Measurements from ENCODE around the gene PCDHGB6.
A peak's percentile ranks its signal among the peaks of the same experiment; 100 is the strongest.
"Not testable (repeated sequence)": the region's sequence is repeated elsewhere in the genome, so short reads cannot be mapped to it uniquely, and the experiment has no call there.

Gene PCDHGB6

DNA sequence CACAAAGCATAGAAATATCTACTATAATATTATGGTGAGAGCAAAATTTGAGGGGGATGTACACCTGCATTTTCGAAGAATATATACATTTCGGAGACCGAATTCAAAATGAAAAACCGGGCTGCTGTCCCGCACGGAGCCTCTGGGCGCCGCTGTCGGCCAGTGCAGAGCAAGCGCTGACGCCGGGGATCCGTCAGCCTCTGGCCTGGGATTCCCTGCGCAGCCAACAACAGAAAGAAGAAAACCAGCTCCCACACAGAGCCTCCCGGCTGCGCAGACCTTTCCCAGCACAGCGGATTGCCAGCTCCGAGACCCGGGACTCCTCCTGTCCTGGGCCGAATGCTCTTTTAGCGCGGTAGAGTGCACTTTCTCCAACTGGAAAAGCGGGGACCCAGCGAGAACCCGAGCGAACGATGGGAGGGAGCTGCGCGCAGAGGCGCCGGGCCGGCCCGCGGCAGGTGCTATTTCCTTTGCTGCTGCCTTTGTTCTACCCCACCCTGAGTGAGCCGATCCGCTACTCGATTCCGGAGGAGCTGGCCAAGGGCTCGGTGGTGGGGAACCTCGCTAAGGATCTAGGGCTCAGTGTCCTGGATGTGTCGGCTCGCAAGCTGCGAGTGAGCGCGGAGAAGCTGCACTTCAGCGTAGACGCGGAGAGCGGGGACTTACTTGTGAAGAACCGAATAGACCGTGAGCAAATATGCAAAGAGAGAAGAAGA lies at the start of gene PCDHGB6:
Gene PCDHGB6, plus strand, starts transcription at position 232 of the 716 bp plus-strand sequence. Its CDS starts 182 bp downstream, at position 414.
- Mint-ChIP-seq H3K9me3 (ENCODE audit: low read depth) (peaks cover 16% of the 10 kb centered on the region), H3K27me3 (peaks cover 55% of the 10 kb centered on the region), H3K4me3 (peak within 1 kb of the TSS; percentile 75), H3K36me3 (peaks cover 15% of the 10 kb centered on the region)
- H3K4me1 Mint-ChIP-seq (ENCODE audit: low read depth); H3K27ac Mint-ChIP-seq: not testable (repeated sequence)

DNA sequence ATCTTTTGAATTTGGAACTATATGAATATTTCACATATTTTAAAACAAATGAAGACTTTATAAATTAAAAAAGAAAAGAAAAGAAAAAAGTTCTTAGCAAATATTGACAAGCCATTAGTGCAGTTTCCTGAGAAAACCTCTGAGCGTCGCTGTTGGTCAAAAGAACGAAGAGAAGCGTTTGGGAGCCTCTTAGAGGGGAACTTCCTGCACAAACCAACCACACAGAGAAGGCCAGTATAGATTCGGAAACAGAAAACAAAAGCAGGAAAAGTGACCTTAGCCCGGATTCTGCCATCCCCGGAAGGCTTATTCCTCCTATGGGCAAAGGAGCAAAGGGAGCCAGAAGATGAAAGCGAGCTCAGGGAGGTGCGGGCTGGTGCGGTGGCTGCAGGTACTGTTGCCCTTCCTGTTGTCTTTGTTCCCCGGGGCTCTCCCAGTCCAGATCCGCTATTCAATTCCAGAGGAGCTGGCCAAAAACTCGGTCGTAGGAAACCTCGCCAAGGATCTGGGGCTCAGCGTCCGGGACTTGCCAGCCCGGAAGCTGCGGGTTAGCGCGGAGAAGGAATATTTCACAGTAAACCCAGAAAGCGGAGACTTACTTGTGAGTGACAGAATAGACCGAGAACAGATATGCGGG lies 47.9 kb upstream of the PCDHGB6 start, which contains the start of gene PCDHGB2:
Gene PCDHGB2, plus strand, starts transcription at position 205 of the 637 bp plus-strand sequence. Its CDS starts 142 bp downstream, at position 347.
- Mint-ChIP-seq H3K4me3 (peak within 1 kb of the TSS; percentile 91), H3K27ac (no peak within 1 kb of the TSS), H3K36me3 (peaks cover 27% of the 10 kb centered on the region), H3K27me3 (peaks cover 61% of the 10 kb centered on the region), H3K4me1 (ENCODE audit: low read depth) (peaks cover 3% of the 10 kb centered on the region), H3K9me3 (ENCODE audit: low read depth) (peaks cover 14% of the 10 kb centered on the region)

DNA sequence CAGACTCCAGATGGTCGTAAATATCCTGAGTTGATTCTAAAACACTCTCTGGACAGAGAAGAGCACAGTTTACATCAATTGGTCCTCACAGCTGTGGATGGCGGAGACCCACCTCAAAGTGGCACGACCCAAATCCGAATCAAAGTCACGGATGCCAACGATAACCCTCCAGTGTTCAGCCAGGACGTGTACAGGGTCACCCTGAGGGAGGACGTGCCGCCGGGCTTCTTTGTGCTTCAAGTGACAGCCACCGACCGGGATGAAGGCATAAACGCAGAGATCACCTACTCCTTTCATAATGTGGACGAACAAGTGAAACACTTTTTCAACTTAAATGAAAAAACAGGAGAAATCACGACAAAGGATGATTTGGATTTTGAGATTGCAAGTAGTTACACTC lies 47.1 kb upstream of the PCDHGB6 start:
- Mint-ChIP-seq H3K36me3 (peaks cover 31% of the 10 kb centered on the region), H3K27ac (no peak overlapping the region), H3K4me3 (peak overlapping the region; percentile 4), H3K4me1 (ENCODE audit: low read depth) (peaks cover 3% of the 10 kb centered on the region), H3K27me3 (peaks cover 69% of the 10 kb centered on the region), H3K9me3 (ENCODE audit: low read depth) (peaks cover 19% of the 10 kb centered on the region)

DNA sequence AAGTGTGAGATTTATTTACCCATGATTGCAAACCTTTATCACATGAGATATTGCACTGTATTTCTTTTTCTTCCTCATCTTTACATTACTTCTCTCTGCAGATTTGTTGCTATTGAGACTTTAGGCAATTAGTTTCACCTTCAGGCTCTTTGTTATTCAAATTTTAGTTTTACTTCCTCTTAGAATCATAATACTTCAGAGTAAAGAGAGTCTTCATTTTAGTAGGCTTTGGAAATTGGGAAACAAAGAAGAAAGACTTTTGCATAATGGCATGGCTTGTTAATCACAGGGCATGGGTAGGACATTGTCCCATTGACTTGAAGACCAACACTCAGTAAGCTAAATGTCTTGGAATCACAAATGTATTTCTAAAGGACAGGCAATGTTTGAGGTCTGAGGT lies 45.1 kb upstream of the PCDHGB6 start:
- H3K4me1 Mint-ChIP-seq (ENCODE audit: low read depth): peaks cover 3% of the 10 kb centered on the region
- no peak overlapping the region for H3K4me3 Mint-ChIP-seq
- no peak overlapping the region for H3K27ac Mint-ChIP-seq
- H3K9me3 Mint-ChIP-seq (ENCODE audit: low read depth): peaks cover 14% of the 10 kb centered on the region
- peaks cover 67% of the 10 kb centered on the region for H3K27me3 Mint-ChIP-seq
- peaks cover 34% of the 10 kb centered on the region for H3K36me3 Mint-ChIP-seq

DNA sequence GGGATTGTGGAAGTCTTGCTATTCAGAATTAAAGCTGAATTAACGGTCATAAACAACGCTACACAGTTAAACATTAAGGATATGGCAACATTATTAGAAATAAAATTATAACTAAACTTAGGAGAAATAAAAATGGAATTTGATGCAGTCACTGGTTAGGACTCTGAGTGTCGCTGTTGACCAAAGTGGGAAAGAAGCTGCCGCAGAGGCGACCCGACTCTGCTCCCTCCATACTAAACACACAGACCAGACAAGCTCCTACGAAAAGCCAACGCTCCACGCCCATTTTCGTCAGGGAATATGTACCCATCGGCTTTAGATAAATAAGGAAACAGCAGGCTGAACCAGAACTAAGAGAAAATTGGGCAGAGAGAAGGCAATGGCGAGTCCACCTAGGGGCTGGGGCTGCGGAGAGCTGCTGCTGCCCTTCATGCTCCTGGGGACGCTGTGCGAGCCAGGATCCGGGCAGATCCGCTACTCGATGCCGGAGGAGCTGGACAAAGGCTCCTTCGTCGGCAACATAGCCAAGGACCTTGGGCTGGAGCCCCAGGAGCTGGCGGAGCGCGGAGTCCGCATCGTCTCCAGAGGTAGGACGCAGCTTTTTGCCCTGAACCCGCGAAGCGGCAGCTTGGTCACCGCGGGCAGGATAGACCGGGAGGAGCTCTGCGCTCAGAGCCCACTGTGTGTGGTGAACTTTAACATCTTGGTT lies 43.7 kb upstream of the PCDHGB6 start, which contains the start of gene PCDHGA5:
Gene PCDHGA5, plus strand, starts transcription at position 211 of the 709 bp plus-strand sequence. Its CDS starts 169 bp downstream, at position 380.
- Mint-ChIP-seq H3K9me3 (ENCODE audit: low read depth) (peaks cover 10% of the 10 kb centered on the region), H3K4me3 (no peak within 1 kb of the TSS), H3K4me1 (ENCODE audit: low read depth) (peaks cover 3% of the 10 kb centered on the region), H3K27me3 (peaks cover 68% of the 10 kb centered on the region), H3K27ac (peak within 1 kb of the TSS; percentile 22), H3K36me3 (peaks cover 29% of the 10 kb centered on the region)

DNA sequence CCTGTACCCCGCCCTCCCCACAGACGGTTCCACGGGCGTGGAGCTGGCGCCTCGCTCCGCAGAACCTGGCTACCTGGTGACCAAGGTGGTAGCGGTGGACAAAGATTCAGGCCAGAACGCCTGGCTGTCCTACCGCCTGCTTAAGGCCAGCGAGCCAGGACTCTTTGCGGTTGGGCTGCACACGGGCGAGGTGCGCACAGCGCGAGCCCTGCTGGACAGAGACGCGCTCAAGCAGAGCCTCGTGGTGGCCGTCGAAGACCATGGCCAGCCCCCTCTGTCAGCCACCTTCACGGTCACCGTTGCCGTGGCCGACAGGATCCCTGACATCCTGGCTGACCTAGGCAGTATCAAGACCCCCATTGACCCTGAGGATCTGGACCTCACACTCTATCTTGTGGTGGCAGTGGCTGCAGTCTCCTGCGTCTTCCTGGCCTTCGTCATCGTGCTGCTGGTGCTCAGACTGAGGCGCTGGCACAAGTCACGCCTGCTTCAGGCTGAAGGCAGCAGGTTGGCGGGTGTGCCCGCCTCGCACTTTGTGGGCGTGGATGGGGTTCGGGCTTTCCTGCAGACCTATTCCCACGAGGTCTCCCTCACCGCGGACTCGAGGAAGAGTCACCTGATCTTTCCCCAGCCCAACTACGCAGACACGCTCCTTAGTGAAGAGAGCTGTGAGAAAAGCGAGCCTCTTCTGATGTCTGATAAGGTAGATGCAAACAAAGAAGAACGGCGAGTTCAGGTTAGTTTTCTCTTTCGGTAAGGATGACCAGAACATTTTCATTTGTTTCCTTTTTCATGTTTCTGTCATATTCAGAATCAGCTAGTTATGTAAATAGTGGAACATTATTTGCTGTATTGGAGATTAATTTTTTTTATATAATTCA lies 41.6 kb upstream of the PCDHGB6 start:
- Mint-ChIP-seq H3K27ac (no peak overlapping the region), H3K27me3 (peaks cover 67% of the 10 kb centered on the region), H3K9me3 (ENCODE audit: low read depth) (peaks cover 10% of the 10 kb centered on the region), H3K4me3 (no peak overlapping the region), H3K4me1 (ENCODE audit: low read depth) (peaks cover 8% of the 10 kb centered on the region), H3K36me3 (peaks cover 23% of the 10 kb centered on the region)

DNA sequence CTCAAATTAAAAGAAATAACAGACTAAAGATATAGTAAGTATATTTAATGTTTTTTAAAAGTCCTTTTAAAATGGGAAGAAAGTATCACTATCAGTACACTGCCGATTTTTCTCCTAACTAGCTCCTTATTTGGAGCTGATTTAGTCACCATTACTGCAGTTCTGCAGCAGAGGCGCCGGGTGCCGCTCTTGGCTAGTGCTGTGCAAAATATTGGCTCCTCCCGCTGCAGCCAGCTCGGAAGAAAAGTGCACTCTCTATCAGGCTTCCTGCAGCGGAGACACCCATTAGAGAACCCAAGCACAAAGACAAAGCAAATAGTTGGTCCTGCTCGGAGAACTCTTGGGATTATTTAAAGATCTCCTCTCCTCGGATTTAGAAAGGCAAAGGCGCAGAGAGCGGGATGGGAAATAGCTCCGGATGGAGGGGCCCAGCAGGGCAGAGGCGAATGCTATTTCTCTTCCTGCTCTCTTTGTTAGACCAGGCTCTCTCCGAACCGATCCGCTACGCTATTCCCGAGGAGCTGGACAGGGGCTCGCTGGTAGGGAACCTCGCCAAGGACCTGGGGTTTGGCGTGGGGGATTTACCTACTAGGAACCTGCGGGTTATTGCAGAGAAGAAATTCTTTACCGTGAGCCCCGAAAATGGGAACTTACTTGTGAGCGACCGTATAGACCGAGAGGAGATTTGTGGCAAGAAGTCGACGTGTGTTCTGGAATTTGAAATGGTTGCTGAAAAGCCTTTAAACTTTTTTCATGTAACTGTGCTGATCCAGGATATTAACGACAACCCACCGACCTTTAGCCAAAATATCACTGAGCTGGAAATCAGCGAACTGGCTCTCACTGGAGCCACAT lies 37.6 kb upstream of the PCDHGB6 start, which contains the start of gene PCDHGB3:
Gene PCDHGB3, plus strand, starts transcription at position 249 of the 855 bp plus-strand sequence. Its CDS starts 153 bp downstream, at position 402.
- H3K4me1 Mint-ChIP-seq (ENCODE audit: low read depth): peaks cover 9% of the 10 kb centered on the region
- H3K4me3 Mint-ChIP-seq: peak within 1 kb of the TSS; percentile 82
- peaks cover 18% of the 10 kb centered on the region for H3K36me3 Mint-ChIP-seq
- peaks cover 62% of the 10 kb centered on the region for H3K27me3 Mint-ChIP-seq
- H3K27ac Mint-ChIP-seq: no peak within 1 kb of the TSS
- peaks cover 6% of the 10 kb centered on the region for H3K9me3 Mint-ChIP-seq (ENCODE audit: low read depth)

DNA sequence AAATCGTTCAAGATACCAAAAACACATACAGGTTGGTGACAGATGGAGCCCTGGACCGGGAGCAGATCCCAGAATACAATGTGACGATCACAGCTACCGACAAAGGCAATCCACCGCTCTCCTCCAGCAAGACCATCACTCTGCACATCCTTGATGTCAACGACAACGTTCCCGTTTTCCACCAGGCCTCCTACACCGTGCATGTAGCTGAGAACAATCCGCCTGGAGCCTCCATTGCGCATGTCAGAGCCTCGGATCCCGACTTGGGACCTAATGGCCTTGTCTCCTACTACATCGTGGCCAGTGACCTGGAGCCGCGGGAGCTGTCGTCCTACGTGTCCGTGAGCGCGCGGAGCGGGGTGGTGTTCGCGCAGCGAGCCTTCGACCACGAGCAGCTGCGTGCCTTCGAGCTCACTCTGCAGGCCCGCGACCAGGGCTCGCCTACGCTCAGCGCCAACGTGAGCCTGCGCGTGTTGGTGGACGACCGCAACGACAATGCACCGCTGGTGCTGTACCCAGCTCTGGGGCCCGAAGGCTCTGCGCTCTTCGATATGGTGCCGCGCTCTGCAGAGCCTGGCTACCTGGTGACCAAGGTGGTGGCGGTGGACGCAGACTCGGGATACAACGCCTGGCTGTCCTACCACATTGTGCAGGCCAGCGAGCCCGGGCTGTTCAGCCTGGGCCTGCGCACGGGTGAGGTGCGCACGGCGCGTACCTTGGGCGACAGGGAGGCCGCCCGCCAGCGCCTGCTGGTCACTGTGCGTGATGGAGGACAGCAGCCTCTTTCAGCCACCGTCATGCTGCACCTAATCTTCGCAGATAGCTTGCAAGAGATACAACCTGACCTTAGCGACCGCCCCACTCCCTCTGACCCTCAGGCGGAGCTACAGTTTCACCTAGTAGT lies 36.0 kb upstream of the PCDHGB6 start:
- peaks cover 11% of the 10 kb centered on the region for H3K36me3 Mint-ChIP-seq
- H3K9me3 Mint-ChIP-seq (ENCODE audit: low read depth): peaks cover 3% of the 10 kb centered on the region
- H3K4me3 Mint-ChIP-seq: no peak overlapping the region
- H3K27me3 Mint-ChIP-seq: peaks cover 55% of the 10 kb centered on the region
- no peak overlapping the region for H3K27ac Mint-ChIP-seq
- H3K4me1 Mint-ChIP-seq (ENCODE audit: low read depth): peaks cover 9% of the 10 kb centered on the region

DNA sequence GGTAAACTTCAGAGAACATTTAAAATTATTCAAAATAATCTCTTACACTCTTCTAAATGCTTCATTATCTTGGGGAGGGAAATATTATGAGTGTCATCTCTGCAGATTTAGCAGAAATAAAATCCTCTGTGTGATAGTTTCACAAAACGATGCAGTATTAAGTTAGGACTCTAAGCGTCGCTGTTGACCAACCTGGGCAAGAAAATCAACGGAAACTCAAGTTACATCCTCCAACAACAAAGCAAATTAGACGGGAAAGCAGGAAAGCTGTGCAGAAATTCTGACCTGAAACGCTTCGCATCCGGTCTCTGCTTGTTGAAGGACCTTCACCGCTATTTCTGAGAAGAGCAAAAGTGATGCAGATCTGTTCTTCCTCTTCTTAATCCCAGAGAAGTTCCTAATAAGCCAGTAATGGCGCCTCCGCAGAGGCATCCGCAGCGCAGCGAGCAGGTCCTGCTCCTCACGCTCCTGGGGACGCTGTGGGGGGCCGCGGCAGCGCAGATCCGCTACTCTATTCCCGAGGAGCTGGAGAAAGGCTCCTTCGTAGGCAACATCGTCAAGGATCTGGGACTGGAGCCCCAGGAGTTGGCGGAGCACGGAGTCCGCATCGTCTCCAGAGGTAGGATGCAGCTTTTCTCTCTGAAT lies 34.0 kb upstream of the PCDHGB6 start, which contains the start of gene PCDHGA6:
Gene PCDHGA6, plus strand, starts transcription at position 219 of the 645 bp plus-strand sequence. Its CDS starts 193 bp downstream, at position 412.
- H3K36me3 Mint-ChIP-seq: peaks cover 10% of the 10 kb centered on the region
- H3K27me3 Mint-ChIP-seq: peaks cover 53% of the 10 kb centered on the region
- H3K27ac Mint-ChIP-seq: no peak within 1 kb of the TSS
- H3K4me3 Mint-ChIP-seq: peak within 1 kb of the TSS; percentile 61
- H3K9me3 Mint-ChIP-seq (ENCODE audit: low read depth): peaks cover 3% of the 10 kb centered on the region
- peaks cover 9% of the 10 kb centered on the region for H3K4me1 Mint-ChIP-seq (ENCODE audit: low read depth)

DNA sequence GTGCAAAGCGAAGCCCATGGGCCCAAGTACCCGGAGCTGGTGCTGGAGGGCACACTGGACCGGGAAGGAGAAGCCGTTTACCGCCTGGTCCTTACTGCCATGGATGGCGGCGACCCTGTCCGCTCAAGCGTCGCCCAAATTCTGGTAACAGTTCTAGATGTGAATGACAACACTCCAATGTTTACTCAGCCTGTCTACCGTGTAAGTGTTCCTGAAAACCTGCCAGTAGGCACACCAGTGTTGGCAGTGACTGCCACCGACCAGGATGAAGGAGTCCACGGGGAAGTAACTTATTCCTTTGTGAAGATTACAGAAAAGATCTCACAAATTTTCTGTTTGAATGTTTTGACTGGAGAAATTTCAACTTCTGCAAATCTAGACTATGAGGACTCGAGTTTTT lies 33.2 kb upstream of the PCDHGB6 start:
- peaks cover 13% of the 10 kb centered on the region for H3K36me3 Mint-ChIP-seq
- H3K4me1 Mint-ChIP-seq (ENCODE audit: low read depth): peaks cover 8% of the 10 kb centered on the region
- peaks cover 57% of the 10 kb centered on the region for H3K27me3 Mint-ChIP-seq
- no peak overlapping the region for H3K27ac Mint-ChIP-seq
- peaks cover 3% of the 10 kb centered on the region for H3K9me3 Mint-ChIP-seq (ENCODE audit: low read depth)
- H3K4me3 Mint-ChIP-seq: no peak overlapping the region

DNA sequence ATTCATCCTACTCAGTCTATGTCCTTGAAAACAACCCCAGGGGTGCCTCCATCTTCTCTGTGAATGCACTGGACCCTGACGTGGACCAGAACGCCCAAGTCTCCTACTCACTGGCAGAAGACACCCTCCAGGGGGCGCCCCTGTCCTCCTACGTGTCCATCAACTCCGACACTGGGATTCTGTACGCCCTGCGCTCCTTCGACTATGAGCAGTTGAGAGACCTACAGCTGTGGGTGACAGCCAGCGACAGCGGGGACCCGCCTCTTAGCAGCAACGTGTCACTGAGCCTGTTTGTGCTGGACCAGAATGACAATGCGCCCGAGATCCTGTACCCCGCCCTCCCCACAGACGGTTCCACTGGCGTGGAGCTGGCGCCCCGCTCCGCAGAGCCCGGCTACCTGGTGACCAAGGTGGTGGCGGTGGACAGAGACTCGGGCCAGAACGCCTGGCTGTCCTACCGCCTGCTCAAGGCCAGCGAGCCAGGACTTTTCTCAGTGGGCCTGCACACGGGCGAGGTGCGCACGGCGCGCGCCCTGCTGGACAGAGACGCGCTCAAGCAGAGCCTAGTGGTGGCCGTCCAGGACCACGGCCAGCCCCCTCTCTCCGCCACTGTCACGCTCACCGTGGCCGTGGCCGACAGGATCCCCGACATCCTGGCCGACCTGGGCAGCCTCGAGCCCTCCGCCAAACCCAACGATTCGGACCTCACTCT lies 32.2 kb upstream of the PCDHGB6 start:
- Mint-ChIP-seq H3K36me3 (peaks cover 13% of the 10 kb centered on the region), H3K27me3 (peaks cover 57% of the 10 kb centered on the region)
- H3K27ac Mint-ChIP-seq; H3K4me3 Mint-ChIP-seq; H3K4me1 Mint-ChIP-seq (ENCODE audit: low read depth); H3K9me3 Mint-ChIP-seq (ENCODE audit: low read depth): not testable (repeated sequence)
